GM12892 (cell line): Measurements from ENCODE around the gene LMO1.

Experiments
- POLR2A ChIP-seq: IDR thresholded peaks from 2 replicates; pipeline ENCODE4 v1.6.1; 2011; ENCODE audit warnings: low read depth, low read length, control low read depth
- POLR2AphosphoS5 ChIP-seq: IDR thresholded peaks from 2 replicates; pipeline ENCODE4 v1.6.1; 2011; ENCODE audit warnings: low read depth, low read length, control low read depth

GRCh38 chr11:8261291-8261690, 2.4 kb downstream of the LMO1 start:
- no peak for TF ChIP-seq POLR2A
- TF ChIP-seq POLR2AphosphoS5, result no peak
